Activated CD4-positive, CD25-positive, alpha-beta regulatory T cell treated with anti-CD3 and anti-CD28 coated beads, Interleukin-2, amount 50 U/mL, for 72 hours (primary cell): ENCODE results near the gene ING5.
A peak's percentile ranks its signal among the peaks of the same experiment; 100 is the strongest.

Experiments used
- DNase-seq: peaks from one replicate; pipeline ENCODE4 v3.0.0; 2021

Gene ING5

DNA sequence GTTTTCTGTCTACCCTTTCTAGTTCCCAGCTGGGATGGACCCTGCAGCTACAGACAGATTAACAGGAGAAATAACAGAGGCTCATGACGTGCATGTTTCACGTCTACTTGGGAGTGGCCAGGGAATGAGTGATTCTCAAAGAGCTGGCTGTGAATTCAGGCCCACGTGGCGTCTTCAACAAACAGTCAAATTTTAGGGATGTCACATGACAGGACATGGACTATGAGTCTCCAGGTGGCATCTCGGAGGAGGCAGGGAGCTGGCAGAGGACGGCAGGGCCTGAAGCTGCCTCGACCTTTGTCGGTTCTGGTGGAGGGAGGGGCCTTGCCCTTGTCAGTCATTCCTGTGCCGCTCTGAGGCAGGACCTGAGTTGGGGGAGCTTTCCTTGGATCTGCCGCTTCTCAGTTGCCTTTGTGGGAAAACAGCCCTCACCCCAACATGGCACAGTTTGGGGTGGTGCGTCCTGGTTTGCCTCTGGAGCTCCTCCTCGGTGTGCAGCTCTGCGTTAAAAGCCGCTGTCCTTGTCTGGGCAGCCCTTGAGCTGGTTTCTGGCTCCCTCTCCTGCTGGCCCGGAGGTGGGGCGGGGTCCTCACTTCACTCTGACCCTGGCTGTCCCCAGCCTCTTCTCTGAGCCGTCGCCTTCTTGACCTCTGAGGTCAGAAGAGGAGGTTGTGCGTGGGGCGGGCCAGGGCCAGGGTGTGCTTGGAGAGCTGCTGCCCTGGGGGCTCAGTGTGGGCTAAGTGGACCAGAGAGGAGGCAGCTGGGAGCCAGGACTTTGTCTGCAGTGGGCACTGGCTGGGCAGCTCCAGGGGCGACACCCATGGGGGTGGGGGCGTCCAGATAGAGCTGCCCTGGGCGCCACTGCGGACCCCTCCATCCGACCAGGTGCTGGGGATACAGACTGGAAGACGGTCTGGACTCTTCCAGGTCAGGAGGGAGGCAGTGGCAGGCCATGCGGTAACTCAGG lies 62.7 kb downstream of the ING5 start:
- no peak for DNase-seq

DNA sequence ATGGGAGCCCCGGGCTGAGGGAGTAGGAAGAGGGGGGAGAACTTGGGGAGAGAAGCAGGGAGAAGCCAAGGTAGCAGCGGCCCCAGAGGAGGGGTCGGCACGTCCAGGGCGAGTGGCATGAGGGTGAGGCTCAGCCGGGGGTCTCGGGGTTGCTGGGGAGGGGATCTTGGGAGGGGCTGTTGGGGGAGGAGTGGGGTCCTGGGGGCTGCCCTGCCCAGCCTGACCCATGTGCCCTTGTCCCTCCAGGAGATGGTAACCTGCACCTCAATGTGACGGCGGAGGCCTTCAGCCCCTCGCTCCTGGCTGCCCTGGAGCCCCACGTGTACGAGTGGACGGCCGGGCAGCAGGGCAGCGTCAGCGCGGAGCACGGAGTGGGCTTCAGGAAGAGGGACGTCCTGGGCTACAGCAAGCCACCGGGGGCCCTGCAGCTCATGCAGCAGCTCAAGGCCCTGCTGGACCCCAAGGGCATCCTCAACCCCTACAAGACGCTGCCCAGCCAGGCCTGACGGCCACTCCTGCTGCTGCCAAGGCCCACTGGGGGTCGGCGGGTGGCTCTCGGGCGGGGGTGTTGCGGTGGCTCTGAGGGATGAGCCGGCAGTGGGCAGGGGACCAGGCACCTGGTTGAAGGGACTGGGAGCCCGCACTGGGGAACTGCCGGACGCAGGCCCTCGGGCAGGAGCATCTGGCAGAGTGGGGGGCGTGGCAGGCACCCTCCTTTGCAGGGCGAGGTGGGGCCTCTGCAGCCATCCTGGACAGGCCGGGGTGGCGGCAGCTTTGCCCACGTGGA lies 65.8 kb downstream of the ING5 start:
- DNase-seq, result no peak

DNA sequence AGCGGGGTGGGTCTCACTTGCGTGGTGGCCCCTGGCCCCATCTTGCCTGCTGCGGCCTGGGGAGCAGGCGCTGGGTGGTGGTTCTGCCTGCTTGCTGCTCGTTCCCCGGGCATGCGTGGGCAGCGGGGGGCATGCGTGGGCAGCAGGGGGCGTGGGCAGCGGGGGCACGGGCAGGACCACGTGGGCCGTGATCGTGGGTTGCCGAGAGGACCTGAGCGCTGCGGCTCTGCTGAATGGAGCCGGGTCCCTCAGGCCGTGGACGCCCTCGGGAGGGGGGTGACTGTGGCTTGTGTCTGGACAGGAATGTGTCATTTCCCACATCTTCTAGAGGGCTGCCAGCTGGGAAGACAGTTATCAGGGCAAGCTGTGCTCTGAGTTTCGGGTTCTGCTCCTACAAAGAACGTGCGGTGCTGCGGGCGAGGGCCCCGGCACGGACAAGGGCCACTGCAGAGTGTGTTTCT lies 66.4 kb downstream of the ING5 start:
- no peak for DNase-seq

DNA sequence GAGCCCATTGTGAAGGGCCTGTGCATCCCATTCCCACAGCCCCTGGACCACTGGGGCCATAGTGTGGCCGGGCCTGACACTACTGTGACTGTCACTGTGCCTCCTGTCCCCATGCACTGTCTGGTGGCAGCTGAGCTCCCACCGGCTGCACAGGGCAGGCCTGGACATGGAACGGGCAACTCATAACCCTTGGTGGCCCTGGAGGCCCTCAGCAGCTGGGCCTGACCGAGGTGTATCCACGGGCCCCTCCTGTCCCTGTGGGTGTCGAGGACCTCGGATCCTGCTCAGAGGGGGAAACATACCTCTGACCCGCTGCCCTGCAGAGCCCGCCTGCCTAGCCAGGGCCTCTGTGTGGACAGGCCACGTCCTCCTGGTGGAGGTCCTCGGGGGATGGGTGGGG lies 67.0 kb downstream of the ING5 start:
- no peak for DNase-seq

DNA sequence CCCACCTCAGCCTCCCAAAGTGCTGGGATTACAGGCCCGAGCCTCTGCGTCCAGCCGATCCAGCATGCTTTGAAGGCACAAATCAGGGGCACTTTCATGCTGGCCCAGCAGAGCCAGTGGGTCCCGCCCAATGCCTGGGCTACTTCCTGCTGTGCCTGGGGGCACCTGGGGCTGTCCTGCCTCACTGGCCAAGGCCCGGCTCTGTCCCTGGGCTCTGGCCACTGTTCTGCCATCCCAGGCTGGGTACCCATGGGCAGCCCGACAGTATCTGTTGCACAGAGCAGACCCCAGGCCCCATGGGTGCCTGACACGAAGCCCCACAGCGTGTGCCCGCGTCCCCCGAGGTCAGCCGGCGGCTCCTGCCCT lies 68.0 kb downstream of the ING5 start:
- DNase-seq, result no peak

DNA sequence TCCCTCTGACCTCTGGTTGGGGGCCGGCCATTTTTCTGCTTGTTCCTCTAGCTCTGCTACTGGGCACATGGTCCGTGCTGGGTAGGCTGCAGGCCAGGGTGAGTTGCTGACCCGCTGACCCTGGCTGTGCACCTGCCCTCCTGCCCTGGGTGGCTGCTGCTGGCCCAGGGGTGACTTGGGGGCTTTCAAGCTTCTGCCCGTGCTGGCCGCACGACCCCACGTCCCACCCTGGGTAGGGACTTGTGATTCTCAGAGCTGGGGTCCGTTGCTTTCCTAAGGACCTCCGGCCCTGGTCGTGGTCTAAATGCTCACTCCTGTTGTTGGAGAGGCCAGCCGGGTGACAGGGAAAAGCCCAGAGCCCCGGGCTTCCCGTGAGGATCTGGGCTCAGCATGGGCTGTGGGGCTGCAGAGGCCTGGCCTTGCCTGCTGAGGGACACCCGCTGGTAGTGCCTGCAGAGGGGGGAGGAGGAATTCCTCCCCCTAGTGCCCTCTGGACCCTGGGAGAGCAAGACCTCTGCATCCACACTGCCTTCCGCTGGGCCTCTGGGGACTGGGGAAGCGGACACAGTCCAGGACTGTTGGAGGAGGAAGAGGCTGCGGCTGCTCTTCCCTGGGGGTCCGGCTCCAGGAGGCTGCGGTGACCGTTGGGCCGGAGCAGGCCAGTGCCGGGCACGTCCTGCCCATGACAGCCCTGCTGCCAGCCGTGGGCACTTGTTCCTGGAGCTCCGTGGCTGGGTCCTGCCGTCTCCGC lies 68.5 kb downstream of the ING5 start:
- no peak for DNase-seq

DNA sequence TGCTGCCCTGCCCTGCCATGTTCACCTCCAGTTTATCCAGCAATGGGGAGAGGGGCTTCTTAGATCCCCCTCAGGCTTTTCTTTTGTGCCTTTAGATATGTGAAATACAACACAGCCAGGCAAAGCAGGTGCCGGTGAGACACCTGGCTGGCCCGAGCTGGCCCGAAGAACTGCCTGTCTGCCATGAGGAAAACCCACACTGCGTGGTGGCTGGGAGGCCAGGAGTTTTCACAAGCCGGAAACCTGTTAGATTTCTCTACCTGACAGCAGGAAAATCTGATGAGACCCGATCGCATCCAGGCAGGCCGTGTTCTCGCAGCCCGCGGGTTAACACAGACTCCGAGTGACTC lies 69.1 kb downstream of the ING5 start:
- no peak for DNase-seq

DNA sequence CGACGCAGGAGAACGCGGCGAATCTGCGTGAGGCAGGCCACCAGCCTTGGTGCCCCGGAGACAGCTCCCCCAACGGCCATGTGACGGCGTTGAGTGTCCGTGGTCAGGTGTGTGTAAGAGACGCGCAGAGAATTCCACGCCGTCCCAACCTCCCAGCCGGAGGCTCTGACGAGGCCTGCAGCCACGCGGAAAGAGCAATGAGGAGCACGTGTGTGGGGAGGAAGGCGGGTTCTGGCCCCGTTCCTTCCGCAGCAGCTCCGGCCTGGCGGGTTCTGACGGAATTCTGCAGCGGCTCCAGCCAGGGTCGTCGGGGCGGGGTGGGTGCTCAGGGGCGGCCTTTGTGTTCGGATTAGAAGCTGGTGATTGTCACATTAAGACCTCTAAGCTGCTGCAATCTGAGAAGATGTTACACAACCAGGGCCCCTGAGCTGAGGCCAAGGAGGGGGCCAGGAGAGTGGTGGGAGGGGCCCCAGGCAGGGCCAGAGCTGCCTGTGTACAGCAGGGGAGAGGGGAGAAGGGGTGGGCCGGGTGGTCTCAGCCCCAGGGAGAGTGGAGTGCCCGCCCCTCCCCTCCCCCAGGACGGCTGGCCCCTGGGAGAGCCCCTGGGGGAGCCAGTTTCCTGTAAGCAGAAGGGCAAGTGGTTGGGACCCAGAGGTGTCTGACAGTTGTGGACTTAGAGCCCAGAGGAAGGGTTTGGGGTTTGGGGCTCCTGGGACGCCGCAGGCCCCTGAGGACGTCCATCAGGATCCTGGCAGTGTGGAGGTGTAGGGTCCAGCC lies 69.6 kb downstream of the ING5 start:
- DNase-seq, result no peak

DNA sequence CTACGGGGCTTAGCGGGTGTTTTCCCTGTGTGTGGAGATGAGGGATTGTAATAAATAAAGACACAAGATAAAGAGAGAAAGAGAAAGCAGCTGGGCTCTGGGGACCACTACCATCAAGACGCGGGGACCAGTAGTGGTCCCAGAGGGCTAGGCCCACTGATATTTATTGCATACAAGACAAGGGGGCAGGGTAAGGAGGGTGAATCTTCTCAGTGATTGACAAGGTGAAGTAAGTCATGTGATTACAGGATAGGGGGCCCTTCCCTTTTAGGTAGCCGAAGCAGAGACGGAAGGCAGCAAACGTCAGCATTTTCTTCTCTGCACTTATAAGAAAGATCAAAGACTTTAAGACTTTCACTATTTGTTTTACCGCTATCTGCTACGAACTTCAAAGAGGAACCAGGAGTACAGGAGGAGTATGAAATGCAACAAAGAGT lies 70.2 kb downstream of the ING5 start:
- DNase-seq, result no peak

DNA sequence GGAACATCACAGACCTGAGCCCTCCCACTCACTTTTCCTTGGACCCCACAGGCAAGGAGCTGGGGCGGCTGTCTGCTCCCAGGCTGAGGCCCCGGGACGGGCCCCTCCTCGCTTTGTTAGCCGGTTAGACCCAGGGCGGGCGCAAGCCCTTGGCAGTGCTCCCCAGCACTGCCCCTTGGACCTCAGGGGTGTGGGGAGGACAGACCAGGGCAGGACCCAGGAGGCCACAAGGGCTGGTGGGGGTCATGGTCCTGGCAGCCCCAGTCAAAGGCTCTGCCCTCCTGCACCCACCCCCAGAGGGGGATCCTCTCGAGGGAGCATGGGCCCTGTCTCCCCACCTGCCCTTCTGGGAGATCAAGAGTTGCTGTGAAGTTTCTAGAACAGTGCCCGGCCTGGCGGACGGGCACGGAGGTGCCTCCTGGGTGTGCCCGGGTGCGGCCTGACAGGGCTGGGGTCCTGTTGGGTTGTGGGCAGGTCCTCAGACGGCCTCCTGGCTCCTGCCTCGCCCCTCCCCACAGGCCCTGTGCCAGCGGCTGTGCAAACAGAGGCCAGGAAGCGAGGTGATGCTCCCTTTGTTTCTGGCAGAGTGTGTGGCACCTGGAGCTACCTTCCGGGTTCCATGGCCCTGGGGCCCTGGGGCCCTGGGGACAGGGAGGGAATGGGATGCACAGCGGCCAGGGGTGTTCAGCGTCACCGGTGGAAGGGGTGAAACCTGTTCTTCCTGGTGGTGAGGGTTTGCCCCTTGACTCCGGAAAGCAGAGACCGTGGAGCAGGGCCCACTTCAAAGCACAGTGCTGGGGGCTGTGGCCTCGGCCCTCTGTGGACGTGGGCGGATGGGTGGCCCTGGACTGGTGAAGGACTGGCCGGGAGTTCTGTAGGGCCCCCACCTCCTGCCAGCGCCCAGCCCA lies 71.9 kb downstream of the ING5 start:
- no peak for DNase-seq

DNA sequence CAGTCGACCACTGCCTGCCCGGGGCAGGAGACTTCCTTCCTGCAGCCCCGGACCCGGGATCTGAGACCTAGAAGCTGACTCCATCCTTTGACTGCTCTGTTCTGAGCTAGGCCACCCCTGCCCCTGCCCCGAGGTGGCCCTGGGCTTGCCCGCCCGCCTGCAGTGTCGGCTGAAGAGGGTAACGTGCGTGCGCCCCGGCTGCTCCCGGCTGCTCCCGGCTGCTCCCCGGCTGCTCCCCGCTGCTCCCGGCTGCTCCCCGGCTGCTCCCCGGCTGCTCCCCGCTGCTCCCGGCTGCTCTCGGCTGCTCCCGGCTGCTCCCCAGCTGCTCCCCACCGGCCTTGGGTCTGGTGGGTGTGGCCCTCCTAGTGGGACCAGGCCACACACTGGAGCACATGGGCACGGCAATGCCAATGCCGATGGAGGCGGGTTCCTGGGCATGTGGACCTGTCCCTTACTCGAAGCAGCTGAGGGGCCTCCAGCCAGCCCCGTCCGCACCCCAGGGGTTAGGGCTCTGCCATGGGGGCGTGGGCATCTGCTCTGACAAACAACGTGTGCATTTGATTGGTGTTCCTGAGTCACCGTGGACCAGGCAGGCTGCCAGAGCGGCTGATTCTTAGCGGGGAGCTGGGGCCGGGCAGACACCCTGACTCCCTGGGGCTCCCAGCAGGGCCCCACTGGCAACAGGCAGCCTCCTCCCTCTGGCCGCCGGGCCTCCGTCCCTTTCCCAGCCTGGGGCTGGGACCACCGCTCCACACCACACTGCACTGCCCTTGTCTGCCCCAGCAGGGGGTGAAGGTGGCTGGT lies 72.8 kb downstream of the ING5 start:
- DNase-seq, result no peak

DNA sequence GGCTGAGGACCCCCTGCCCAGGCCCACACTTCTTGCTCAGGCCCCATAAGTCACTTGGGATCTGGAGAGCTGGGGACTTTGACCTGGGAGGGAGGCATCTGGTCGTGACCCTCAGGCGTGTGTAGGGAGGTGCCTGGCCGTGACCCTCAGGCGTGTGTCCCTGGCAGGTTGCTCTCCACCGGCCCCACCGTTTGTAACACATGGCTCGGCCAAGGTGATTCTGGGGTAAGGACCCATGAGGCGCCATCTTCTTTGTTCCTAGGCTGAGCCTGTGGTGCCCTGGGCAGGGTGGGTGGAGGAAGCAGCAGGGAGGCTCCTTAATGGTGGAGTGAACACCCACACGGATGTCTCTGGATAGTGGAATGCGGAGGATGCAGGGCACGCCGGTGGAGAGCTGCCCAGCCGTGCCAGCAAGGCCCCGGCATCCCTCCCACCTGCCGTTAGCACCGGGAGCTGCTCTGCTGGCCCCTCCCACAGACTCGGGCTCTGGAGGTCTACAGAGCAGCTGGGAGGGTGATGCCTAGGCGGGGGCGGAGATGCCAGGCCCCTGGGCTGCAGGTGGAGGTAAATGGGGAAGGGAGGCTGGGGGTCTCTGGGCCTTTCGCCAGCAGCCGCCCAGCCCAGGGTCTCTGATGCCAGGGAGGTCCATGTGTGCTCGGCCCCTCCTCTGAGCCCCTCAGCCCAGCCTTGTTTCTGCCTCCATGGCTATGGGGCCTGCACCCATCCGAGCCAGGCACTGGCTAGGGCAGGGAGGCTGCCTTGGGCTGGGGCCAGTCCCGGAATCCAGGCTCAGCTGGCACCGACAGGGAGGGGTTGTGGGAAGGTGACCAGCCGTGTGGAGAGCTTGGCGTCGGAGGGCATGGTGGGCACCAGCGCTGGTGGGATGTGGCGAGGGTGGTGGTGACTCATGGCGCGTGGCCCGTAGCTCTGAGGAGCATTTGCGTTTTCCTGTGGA lies 73.7 kb downstream of the ING5 start:
- DNase-seq, result peak; percentile 24

DNA sequence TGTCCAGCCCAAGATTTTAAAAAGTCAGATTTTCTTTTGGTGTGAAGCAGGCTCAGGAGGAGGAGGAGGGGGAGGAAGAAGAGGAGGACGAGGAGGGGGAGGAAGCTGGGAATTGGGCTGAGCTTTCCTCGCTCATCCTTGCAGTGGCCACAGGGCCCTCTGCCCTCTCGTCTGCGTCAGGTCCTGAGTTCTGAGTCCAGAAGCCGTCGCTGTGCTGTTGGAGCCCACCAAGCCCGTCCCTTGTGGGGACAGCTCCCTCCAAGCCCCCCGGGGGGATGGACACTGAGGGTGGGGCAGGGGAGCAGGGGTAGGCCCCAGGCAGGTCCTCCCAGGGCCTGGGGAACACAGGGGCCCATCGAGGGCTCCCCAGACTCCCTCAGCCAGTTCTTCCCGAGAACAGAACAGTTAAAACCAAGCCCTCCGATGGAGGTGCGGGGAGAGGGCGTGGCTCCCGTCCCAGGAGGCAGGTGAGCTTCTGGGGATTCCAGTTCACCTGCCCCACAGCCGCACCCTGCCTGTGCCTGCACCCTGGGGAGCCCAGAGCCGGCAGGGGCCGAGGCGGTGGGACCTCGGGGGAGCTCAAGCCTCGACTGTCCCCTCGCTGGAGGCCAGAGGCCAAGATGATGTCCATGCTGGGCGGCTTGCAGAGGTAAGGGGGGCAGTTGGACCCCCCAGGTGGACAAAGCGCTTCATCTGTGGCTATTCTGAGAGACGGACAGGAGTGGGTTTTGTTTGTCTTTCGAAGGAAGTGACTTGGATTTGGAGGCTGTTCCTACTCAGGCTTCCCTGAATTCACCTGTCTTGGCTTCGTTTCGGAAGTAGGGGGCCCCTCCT lies 74.7 kb downstream of the ING5 start, which contains the start of gene GAL3ST2:
GAL3ST2 (plus strand) TSS at position 487 of the 834 bp plus-strand sequence; CDS start at position 621, 134 bp downstream.
- peak; percentile 23 for DNase-seq

DNA sequence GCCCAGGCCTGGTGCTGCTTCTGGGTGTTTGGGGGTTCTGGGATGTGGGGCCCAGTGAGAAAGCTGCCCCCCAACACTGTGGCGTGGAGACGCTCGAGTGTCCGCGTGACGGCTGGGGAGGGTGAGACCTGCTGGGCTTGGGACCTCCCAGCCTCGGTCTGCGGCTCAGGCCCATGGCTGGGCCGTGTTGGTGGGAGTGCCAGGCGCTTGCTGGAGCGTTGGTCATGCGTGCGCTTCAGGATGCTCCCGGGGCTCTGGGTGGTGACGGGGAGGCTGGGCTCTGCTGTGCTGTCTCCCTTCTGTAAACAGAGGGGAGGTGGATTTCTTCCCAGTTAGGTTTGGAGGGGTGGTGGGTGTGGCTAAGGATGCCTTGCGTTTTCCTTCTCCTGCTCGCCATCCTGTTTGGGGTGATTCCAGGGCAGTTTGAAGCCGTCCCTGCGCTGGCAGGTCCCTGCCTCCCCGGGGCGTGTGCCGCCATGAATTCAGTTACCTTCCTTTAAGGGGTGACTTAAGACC lies 75.4 kb downstream of the ING5 start:
- DNase-seq, result peak; percentile 18

DNA sequence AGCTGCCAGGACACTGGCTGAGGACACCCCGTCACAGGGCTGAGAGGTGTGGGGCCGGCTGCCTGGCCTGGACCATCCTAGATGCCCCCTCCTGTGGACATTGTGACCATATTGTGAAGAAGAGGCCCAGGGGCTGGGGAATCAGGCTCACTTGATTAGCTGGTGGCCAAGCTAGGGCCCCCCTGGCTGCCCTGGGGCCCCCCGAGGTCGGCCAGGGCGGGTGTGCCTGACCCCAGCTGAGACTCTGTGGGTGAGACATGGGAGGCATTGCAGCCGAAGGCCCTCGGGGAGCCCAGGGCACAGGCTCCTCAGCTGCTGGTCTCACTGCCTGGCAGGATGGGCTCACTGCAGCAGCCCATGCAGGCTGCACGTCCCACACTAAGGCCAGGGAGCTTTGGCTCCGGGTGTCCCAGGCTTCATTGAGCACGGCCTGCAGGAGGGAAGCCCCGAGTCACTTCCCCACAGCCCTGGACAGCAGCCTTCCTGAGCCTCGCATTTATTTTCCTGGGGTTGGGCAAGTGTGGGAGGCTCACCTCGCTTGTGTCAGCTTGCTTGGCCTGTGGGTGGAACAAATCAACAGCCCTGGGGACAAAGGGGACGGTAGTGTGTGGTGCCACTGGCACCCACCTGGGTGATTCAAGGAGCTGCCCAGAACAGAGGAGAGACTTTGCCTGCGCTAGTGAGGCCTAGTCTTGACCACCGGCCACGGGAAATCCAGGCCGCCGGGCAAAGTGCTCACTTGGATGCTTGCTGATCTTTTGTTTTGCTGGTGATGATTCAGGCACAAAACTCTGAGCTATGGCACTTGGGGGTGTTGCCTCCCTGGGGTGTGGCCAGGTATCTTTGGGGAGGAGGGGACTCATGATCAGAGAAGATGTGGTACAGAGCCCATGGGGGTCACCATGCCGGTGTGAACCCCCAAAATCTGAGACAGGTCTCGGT lies 76.1 kb downstream of the ING5 start:
- DNase-seq, result peak; percentile 19
